CD4-positive, alpha-beta T cell treated with Interleukin-6 for 4 hours (primary cell): Measurements from ENCODE around the gene GPR26.
"Not testable (repeated sequence)": the region's sequence is repeated elsewhere in the genome, so short reads cannot be mapped to it uniquely, and the experiment has no call there.

ENCODE experiments used
- DNase-seq: peaks from one replicate; pipeline ENCODE4 v3.0.0-alpha.2; 2020; ENCODE audit warnings: mixed read lengths

The GPR26 gene

DNA sequence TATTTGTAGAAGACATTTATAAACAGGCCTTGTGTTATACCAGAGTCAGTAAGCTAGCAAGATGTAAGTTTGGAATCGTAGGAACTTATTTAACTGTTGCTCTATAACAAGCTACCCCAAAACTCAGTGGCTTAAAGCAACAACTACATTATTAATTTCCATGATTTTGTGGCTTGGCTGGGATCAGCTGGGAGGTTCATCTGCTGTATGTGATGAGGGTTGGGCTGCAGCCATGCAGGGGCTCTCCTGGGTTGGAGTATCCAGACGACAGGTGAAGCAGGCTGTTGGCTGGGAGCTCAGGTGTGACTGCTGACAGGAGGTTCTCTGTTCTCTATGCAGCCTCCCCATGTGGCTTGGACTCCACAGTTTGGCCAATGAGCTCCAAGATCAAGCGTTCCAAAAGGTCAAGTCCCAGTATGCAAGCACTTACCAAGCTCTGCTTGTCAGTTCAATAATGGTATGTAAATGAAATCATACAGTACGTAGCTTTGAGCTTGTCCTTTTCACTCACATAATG, 52.4 kb downstream of the GPR26 start:
- DNase-seq, result no peak

DNA sequence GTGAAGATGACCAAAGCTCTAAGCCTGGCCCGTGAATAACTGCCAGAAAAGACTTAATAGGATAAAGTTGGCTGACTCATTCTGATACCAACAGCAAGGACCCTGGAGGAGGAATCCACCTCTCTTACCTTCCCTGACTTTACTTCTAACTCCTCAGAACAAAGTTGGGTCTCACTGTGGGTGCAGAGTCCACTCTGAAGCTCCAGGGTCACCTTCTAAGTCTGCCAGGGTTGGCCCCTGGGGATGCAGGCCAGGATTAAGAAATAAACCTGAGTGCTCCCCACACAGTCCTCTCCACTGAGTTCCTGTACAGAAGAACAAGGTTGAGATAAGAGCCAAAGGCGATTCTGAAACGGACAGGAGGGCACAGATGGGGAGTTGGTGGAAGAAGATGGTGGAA, 54.4 kb downstream of the GPR26 start:
- DNase-seq, result no peak

DNA sequence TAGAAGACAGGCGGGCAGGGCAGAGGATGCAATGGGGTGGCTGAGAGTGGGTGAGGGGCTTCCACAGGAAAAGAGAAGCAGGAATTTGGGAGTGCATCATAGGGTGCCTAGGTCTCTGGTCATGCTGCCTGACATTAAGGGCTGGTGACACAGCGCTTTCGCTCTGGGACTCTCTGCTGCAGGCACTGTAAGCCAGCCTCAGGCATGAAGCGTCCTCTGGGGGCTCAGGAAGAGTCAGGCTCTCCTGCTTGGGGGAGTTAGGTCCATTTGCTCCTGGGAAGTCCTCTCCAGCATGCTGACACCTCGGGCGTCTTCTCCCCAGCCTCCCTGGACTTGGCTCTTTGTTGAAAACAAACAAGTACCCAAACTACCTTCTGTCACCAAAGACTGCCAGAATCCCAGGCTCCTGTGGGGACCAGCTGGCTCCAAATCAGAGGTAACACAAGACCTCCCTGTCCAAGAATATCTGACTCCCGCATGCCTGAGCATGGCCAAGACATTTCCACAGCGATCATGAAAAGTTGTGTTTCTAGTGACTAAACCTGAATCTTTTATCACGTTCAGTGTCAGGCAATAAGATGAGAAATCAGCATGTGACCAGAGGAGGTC, 55.4 kb downstream of the GPR26 start:
- no peak for DNase-seq

- no peak for DNase-seq
Observed at GRCh38 chr10:123722351-123722750, 56.2 kb downstream of the GPR26 start.

DNA sequence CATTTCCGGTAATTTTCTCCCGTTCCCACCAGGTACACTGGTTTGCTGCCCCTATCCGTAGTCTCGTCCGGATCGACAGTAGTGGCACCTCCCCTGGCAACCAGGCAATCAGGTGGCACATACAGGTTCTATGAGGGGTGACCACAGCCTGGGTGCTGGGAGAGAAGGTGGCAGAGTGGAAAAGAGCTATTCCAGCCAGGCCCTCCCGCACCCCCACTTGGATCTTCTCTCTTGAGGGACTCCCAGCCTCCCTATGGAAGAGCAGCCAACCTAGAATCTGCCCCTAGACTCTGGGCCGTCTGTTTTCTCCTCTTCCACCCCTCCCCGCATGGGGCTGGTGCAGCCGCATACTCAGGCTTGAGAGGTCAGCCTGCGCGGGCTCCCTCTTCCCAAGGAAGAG, 58.6 kb downstream of the GPR26 start:
- DNase-seq, result no peak

DNA sequence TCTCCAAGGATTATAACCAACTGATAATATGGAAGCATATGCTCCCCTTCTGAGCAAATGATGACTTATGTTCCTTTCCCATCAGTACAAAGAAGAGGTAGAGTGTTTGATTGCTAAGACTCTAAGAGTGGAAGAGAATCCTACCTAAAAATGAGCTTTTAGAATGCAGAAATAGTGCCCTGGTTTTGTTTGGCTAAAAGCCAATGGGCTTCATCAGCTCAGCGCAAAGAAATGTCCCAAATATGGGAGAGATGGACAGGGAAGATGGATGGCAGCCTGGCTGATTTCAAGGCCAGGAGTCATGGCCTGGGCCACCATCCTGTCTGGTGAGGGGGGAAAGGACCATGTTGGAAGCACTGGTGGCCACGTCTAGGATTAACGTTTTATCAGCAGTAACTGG, 60.2 kb downstream of the GPR26 start:
- no peak for DNase-seq

DNA sequence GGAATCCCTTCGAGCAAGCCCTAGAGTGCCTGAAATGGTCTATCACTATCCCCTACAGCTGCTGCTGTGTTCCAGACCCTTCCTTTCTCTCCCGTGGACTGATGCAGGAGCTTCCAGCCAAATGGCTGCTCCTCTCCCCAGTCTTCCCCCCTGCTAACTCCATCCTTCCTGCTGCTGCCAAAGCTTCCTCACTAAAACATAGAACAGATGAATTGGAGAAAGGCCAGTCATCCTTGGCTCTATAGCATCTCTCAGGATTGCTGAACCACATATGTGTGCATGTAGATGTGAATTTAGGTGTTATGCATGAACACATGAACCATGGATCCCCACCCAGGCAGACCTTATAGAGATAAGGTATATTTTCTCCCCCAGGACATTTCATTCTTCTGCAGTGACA, 60.7 kb downstream of the GPR26 start:
- no peak for DNase-seq

DNA sequence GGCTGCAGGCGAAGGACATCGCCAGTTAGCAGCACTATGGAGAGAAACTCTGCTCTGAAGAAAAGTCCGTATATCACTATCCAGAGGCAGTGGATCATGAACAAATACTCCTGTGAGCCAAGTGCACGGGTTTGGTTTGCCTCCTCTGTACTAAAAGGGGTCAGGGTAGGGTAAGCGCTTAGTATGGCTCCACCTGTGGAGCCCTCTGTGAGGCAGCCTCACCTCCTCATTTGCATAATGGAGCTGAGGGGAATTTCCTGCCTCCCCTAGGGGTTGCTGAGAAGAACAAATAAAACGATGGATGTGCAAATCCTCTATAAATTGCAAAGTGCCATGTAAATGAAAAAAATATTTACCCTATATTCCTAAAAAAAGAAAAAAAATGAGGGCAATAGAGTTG, 63.4 kb downstream of the GPR26 start:
- DNase-seq, result no peak

- not testable (repeated sequence) for DNase-seq
Observed at GRCh38 chr10:123736917-123737316, 70.8 kb downstream of the GPR26 start.

DNA sequence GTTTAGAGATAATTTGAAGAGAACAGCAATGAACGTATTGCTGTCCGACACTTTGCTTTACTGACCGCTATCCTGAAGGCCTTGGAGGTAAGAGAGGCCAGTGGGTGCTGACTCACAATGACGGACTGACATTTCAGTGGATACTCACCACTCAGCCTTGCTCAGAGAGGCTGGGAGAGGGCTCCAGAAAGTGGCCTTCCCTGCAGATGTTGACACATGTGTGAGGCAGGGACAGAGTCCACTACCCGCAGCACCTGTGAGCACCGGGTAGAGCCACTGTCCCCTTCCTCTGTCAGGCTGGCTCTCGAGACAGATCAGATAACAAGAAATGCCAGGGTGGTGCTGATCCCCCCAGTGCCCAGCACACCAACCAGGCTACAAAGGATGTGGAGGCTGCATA, 75.0 kb downstream of the GPR26 start:
- DNase-seq, result no peak

DNA sequence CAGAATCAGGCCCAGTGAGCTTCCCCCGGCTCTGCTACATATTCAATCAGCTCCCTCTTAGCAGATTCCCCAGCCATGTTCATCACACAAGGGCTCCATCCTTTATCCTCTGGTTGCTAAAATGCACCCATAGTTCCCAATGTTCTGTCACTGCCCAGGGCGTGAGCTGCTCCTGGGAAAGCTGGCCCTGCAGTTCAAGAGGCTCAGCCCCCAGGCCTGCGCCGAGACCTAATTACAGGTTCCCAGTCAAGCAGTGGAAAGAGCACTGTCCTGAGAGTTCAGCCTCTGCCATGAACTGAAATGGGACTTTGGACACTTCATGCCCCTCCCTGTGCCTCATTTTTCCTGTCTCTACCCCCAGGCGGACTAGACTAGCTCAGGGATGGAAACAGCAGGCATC, 75.6 kb downstream of the GPR26 start:
- no peak for DNase-seq

DNA sequence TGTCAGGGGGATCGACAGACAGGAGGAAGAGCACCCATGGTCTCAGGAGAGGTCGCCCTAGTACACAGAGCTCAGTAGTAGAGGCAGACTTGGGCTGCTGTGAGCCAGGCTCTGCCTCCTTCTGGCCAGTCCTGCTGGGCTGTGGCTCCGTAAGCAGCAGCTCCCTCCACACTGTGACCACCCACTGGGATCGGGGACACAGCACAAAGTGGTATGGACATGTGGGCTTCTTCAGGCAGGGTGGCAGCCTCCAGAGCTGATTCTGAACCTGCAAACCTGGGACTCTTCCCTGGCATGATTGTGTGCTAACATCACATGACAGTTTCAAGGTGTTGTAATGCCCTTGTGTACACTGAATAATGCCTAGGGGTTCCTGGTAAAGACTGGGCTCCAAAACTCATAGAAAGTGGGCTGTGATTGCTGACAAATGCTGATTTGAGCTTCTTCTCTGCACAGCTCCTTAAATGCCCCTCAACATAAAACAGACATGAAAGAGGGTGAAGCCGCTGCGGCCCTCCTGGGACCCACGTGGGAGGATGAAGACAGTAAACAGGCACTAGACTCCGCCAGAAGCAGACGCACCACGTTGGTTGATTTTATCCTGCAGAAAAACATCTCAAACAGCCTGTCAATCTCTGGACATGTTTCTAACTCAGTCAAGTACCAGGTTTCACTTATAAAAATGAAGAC, 76.7 kb downstream of the GPR26 start:
- no peak for DNase-seq

- DNase-seq, result no peak
Observed at GRCh38 chr10:123743441-123744223, 77.5 kb downstream of the GPR26 start.

DNA sequence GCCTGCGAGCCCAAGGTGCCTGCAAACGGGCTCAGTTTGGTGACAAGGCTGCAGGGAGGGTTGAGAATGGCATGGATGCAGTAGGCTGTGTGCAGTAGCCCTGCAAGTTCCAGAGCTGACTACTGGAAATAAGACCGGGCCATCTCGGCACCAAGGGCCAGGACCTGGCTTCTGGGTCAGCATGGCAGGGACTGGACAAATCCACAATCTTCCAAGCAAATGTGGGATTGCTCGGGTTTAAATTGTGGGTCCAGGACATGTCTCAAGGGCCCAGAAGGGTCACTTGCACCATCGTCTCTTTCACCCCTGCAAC, 78.0 kb downstream of the GPR26 start:
- DNase-seq, result no peak
